ACC112 (cell line): ENCODE data around the gene USP6NL.

Experiments used
- H2AFZ ChIP-seq: fragments of 200-600 bp; sonication (generic); one replicate; pipeline ENCODE4 v1.6.0; 2017; ENCODE audit warnings: antibody characterized with exemption, low read length; ENCODE audit not compliant: unreplicated experiment
- H3K27ac ChIP-seq: fragments of 200-600 bp; sonication (generic); 2 replicates; pipeline ENCODE4 v1.5.1; 2014; ENCODE audit warnings: low read depth, mild to moderate bottlenecking, antibody characterized with exemption, low read length, moderate library complexity
- H3K27me3 ChIP-seq: fragments of 200-600 bp; sonication (generic); 2 replicates; pipeline ENCODE4 v1.6.1; 2014; ENCODE audit warnings: mild to moderate bottlenecking, antibody characterized with exemption, low read length, moderate library complexity, mixed read lengths; ENCODE audit not compliant: insufficient read depth
- H3K36me3 ChIP-seq: fragments of 200-600 bp; sonication (generic); 2 replicates; pipeline ENCODE4 v1.6.1; 2016; ENCODE audit warnings: mild to moderate bottlenecking, antibody characterized with exemption, low read length, moderate library complexity, mixed read lengths; ENCODE audit not compliant: insufficient read depth
- H3K4me1 ChIP-seq: fragments of 200-600 bp; sonication (generic); one replicate; pipeline ENCODE4 v1.6.1; 2016; ENCODE audit warnings: low read length, mixed read lengths; ENCODE audit not compliant: insufficient read depth, unreplicated experiment, control insufficient read depth
- H3K4me3 ChIP-seq: fragments of 200-600 bp; sonication (generic); 2 replicates; pipeline ENCODE4 v1.5.1; 2014; ENCODE audit warnings: mild to moderate bottlenecking, low read depth, low read length
- H3K79me2 ChIP-seq: fragments of 200-600 bp; sonication (generic); one replicate; pipeline ENCODE4 v1.6.0; 2016; ENCODE audit warnings: low read length; ENCODE audit not compliant: control insufficient read depth, unreplicated experiment, insufficient read depth

The USP6NL gene

DNA sequence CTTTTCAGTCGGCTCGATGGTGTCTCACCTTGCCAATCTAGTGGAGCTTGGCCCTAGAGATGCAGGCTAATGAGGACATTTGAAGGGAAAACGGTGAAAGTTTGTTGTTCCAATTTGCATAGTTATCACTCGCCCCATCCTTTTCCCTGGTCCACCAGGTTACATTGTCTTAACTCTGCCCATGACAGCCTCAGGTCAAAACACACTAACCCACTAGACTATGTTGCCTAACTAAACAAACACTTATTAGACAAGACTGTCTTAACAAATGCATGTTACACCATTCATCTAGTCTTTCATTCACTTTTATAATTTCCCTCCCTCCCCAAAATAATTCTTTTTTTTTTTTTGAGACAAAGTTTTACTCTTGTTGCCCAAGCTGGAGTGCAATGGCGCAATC lies 40.7 kb downstream of the USP6NL start:
- H3K27me3 ChIP-seq = no peaks in the 10 kb centered on the region
- no peaks in the 10 kb centered on the region for H3K79me2 ChIP-seq
- H3K4me3 ChIP-seq = no peak overlapping the region
- no peak overlapping the region for H3K27ac ChIP-seq
- no peaks in the 10 kb centered on the region for H3K36me3 ChIP-seq
- H2AFZ ChIP-seq = no peak overlapping the region
- peaks cover 4% of the 10 kb centered on the region for H3K4me1 ChIP-seq

DNA sequence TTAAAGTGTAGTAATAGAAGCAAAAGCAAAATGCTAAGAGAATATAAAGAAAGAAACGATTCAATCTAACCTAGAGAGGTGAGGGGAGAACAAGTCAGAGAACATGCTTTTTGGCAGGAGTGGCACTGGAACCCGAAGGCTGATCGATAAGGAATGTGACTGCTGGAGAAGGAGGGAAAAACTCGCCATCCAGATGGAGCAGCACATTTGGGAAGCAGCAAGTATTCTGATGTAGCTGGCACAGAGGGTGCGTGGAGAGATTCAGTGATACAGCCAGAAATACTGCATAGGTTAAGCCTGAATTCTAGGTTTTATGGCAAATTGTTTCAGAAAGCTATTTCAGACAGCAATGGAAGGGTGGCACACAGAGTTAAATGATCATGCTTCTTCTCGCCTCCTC lies 42.0 kb downstream of the USP6NL start:
- H3K27me3 ChIP-seq = no peaks in the 10 kb centered on the region
- peaks cover 4% of the 10 kb centered on the region for H3K4me1 ChIP-seq
- no peak overlapping the region for H3K4me3 ChIP-seq
- H3K36me3 ChIP-seq = no peaks in the 10 kb centered on the region
- H2AFZ ChIP-seq = no peak overlapping the region
- H3K79me2 ChIP-seq = no peaks in the 10 kb centered on the region
- H3K27ac ChIP-seq = no peak overlapping the region

DNA sequence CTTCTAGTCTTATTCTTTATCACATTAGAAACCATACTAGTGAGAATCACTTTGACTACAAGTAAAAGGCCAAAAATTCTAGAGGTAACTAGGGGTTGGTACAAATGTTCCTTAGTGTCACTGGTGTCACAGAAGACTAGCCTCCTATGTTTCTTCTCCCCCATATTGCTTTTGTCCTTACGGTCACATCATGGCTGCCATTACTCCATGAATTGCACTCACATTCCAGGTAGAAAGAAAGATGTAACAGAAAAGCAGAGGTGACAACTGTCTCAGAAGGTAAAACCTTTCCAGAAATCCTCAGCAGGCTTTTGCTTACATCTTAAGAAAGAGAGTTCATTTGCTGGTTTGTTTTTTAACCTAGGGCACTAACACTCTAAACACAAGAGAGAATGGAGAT lies 42.9 kb downstream of the USP6NL start:
- H3K36me3 ChIP-seq = no peaks in the 10 kb centered on the region
- H2AFZ ChIP-seq = no peak overlapping the region
- H3K4me1 ChIP-seq = peaks cover 2% of the 10 kb centered on the region
- H3K4me3 ChIP-seq = no peak overlapping the region
- H3K79me2 ChIP-seq = no peaks in the 10 kb centered on the region
- H3K27me3 ChIP-seq = no peaks in the 10 kb centered on the region
- H3K27ac ChIP-seq = no peak overlapping the region

DNA sequence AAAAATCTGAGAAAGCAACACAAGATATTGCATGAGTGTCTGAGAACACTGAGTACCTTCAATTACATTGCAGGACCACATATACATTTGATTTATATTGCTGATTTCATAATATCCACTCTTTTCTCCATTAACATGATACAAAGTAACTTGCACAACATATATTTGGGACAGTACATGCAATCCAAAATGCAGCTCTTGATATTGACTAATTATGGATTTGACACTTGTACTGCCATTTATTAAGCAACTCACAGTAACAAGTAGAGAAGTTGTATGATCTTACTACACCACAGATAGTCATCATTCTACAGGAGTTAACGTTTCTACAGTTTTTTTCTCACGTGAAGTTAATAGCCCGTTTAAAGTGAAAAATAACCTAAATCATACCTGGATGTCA lies 46.7 kb downstream of the USP6NL start:
- Histone ChIP-seq H3K4me3 (no peak overlapping the region), H3K79me2 (no peaks in the 10 kb centered on the region), H2AFZ (no peak overlapping the region), H3K4me1 (peaks cover 4% of the 10 kb centered on the region), H3K27ac (no peak overlapping the region), H3K36me3 (no peaks in the 10 kb centered on the region), H3K27me3 (no peaks in the 10 kb centered on the region)

DNA sequence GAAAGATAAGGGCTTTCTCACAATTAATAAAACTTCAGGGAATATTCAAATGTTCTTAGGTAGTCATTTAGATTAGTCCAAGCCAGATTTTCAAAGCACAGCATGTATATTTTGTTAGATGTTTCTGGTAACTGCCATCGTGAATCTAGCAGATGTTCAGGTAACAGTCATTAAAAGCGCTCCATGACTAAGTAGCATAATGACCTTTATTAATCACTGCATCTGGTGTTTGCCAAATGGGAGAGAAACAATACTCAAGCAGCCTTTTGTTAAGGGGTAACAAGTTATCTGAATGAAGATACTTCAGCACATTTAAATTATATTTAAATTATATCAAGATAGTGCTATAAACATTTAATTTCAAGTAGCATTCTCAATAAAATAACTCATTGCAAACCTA lies 47.5 kb downstream of the USP6NL start:
- Histone ChIP-seq H3K4me3 (no peak overlapping the region), H3K79me2 (no peaks in the 10 kb centered on the region), H3K36me3 (no peaks in the 10 kb centered on the region), H3K27ac (no peak overlapping the region), H2AFZ (no peak overlapping the region), H3K27me3 (no peaks in the 10 kb centered on the region), H3K4me1 (peaks cover 4% of the 10 kb centered on the region)

DNA sequence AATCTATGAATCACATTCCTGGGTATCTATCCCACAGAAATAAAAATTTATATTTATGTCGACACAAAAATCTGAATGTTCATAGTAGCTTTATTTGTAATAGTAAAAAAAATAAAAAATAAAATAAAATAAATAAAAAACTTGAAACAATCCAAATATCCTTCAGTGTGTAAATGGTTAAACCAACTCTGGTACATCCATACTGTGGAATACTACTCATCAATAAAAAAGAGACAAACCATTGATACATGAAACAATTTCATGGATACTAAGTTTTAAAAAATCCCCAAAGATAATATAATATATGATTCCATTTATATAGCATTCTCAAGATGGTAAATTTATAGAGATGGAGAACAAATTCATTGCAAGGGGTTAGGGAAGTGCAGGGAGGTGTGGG lies 48.6 kb downstream of the USP6NL start:
- Histone ChIP-seq H3K36me3 (no peaks in the 10 kb centered on the region), H3K79me2 (no peaks in the 10 kb centered on the region), H2AFZ (no peak overlapping the region), H3K4me1 (peaks cover 4% of the 10 kb centered on the region), H3K27ac (no peak overlapping the region), H3K27me3 (no peaks in the 10 kb centered on the region), H3K4me3 (no peak overlapping the region)

DNA sequence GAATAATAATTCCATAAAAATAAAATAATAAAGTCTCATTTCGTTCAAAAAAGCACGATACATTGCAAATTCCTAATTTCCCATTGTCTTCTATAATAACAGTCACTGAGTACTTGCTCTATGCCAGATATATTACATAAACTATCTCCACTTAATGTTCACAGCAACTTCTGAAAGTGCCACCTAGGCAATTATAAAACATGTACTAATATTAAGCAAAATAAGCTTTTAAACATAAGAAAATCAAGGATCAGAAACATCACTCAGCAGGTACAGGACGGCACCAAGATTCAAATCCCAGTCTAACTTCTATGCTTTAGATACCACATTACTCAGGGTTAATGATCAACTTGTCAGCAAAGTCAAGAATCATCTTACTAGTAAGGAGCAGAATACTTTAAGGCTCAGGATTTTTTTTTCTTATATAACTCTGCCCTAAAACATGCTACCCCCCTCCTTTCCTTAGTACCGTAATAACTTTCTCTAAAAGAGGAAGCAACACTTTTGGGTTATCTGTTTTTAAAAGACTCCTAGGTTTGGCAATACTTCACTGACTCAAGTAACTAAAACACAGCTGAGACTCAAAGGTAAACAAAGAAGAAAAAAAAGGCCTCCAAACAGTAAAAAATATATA lies 51.3 kb downstream of the USP6NL start:
- Histone ChIP-seq H3K27ac (no peak overlapping the region), H3K27me3 (no peaks in the 10 kb centered on the region), H2AFZ (no peak overlapping the region), H3K36me3 (no peaks in the 10 kb centered on the region), H3K79me2 (peaks cover 3% of the 10 kb centered on the region), H3K4me3 (no peak overlapping the region), H3K4me1 (peaks cover 4% of the 10 kb centered on the region)

DNA sequence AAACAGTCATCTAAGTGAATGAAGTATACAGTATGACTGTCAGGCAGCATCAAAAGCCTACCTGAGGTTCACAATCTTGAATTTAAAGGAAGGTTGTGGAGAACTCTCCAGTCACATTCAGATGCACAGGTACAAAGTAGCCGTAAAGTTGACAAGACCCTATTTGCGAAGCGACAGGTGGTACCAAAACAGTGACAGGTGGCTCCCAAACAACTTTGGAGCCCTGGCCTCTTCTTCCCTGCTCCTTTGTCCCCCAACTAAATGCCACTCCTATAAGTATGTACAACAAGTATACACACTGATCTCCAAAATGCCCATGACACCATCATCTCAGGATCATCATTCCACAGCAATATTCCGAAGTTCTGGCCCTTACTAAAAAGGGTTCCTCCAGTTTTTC lies 53.5 kb downstream of the USP6NL start:
- no peak overlapping the region for H3K27ac ChIP-seq
- H3K36me3 ChIP-seq = no peaks in the 10 kb centered on the region
- H2AFZ ChIP-seq = no peak overlapping the region
- no peak overlapping the region for H3K4me3 ChIP-seq
- H3K27me3 ChIP-seq = no peaks in the 10 kb centered on the region
- peaks cover 7% of the 10 kb centered on the region for H3K4me1 ChIP-seq
- H3K79me2 ChIP-seq = peaks cover 3% of the 10 kb centered on the region

DNA sequence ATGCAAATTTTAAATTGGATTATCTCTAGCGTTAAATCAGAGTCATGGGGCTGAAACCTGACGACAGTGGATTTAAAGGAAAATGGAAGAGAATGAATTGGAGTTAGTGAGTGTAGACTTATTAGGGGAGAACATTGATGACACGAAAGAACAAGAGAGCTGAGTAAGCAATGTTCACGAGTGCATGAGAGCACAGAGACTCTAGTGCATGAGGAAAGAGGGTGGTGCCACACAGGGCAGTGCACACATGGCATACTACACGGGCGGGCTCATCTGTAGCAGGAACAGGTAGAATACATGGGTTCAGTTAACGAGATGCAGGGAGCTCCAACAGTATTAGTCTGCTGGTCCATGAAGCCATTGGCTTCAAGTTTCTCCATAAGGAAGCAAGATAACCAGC lies 53.9 kb downstream of the USP6NL start:
- Histone ChIP-seq H3K27ac (no peak overlapping the region), H2AFZ (no peak overlapping the region), H3K27me3 (no peaks in the 10 kb centered on the region), H3K36me3 (no peaks in the 10 kb centered on the region), H3K4me3 (no peak overlapping the region), H3K79me2 (peaks cover 3% of the 10 kb centered on the region), H3K4me1 (peaks cover 12% of the 10 kb centered on the region)

DNA sequence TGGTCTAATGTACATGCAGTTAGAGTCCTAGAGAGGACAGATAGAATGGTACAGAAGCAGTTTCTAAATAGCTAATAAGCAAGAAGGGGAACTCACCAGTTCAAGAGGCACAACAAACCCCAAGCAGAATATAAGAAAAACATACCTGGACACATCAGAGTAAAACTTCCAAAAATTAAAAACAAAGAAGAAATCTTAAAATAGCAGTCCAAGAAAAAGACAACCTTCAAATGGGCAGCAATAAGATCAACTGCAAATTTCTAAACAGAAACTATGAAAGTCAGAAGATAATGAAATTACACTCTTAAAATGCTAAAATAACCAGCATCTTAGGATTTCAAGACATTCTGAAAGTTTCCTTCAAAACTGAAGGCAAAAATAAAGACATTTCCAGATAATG lies 55.9 kb downstream of the USP6NL start:
- Histone ChIP-seq H2AFZ (no peak overlapping the region), H3K79me2 (peaks cover 3% of the 10 kb centered on the region), H3K27ac (no peak overlapping the region), H3K4me1 (peaks cover 24% of the 10 kb centered on the region), H3K27me3 (no peaks in the 10 kb centered on the region), H3K36me3 (no peaks in the 10 kb centered on the region), H3K4me3 (no peak overlapping the region)

DNA sequence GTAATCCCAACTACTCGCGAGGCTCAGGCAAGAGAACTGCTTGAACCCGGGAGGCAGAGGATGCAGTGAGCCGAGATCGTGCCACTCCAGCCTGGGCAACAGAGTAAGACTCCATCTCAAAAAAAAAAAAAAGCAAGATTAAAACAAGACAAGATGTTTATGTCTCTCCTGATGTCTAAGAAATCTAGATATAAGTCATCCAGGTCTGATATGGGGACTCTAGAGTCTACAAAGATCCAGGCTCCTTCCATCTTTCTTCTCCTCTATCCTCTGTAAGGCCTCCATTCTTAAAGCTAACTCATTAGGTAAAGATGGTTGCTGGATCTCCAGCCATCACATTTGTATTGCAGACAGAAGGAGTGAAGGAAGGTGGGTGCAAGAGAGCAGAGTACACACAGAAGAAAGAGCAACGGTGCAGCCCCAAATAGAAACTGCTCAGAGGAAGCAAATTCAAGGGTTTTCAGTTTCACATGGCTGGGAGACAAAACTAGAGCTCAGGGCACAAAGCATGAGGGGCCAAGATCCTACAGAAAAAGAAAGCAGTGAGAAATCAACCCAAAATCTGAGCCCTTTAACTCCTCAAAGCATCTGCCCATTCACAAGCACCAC lies 57.6 kb downstream of the USP6NL start:
- Histone ChIP-seq H3K79me2 (peaks cover 3% of the 10 kb centered on the region), H2AFZ (no peak overlapping the region), H3K27me3 (no peaks in the 10 kb centered on the region), H3K4me1 (peaks cover 20% of the 10 kb centered on the region), H3K27ac (no peak overlapping the region), H3K36me3 (no peaks in the 10 kb centered on the region), H3K4me3 (no peak overlapping the region)
